Spleen (tissue), 11 donors: Measurements from ENCODE around the gene PHC2. TPM values are rescaled to one million over a fixed set of nuclear protein-coding genes. Genes with fewer than 3 reads are reported as not detected.

Source experiments
- DNase-seq: peaks from one replicate; pipeline ENCODE4 v3.0.0-alpha.2; 2020
- H3K27ac ChIP-seq, 8 donors: fragments of 200-600 bp; sonication (generic) in 7 of 8; 1 replicate in 4 of 8; 2 replicates in 4 of 8; pipeline versions ENCODE4 v1.5.0 to v1.8.0; 2016 to 2021; ENCODE audit warnings: inconsistent platforms in 4 of 8, mild to moderate bottlenecking in 4 of 8, moderate library complexity in 1 of 8
- H3K27me3 ChIP-seq, 7 donors: fragments of 200-600 bp; sonication (generic) in 6 of 7; replicated peaks in 1 of 7; 1 replicate in 4 of 7; 2 replicates in 3 of 7; pipeline versions ENCODE4 v1.5.0 to v1.8.0; 2016 to 2021; ENCODE audit warnings: inconsistent platforms in 3 of 7, mild to moderate bottlenecking in 1 of 7
- H3K36me3 ChIP-seq, 6 donors: fragments of 200-600 bp; sonication (generic) in 5 of 6; 1 replicate in 4 of 6; 2 replicates in 2 of 6; pipeline versions ENCODE4 v1.5.0 to v1.8.0; 2016 to 2021; ENCODE audit warnings: inconsistent platforms in 2 of 6
- H3K4me1 ChIP-seq, 6 donors: fragments of 200-600 bp; sonication (generic) in 5 of 6; 1 replicate in 3 of 6; 2 replicates in 3 of 6; pipeline versions ENCODE4 v1.5.0 to v1.8.0; 2016 to 2021; ENCODE audit warnings: inconsistent platforms in 3 of 6
- H3K4me3 ChIP-seq, 8 donors: fragments of 200-600 bp; sonication (generic) in 7 of 8; 1 replicate in 4 of 8; 2 replicates in 4 of 8; pipeline versions ENCODE4 v1.5.0 to v1.8.0; 2016 to 2021; ENCODE audit warnings: inconsistent platforms in 4 of 8, mild to moderate bottlenecking in 4 of 8, moderate library complexity in 2 of 8
- H3K9me3 ChIP-seq, 8 donors: fragments of 200-600 bp; sonication (generic) in 7 of 8; 1 replicate in 4 of 8; 2 replicates in 4 of 8; pipeline versions ENCODE4 v1.5.0 to v1.8.0; 2016 to 2021; ENCODE audit warnings: inconsistent platforms in 4 of 8
- CTCF ChIP-seq, 11 experiments: fragments of 200-600 bp in 7 of 11; fragments of 450-650 bp in 4 of 11; sonication (generic) in 4 of 11; IDR thresholded peaks in 8 of 11; conservative IDR thresholded peaks in 3 of 11; 1 replicate in 7 of 11; 2 replicates in 4 of 11; pipeline versions ENCODE4 v1.4.0 to v1.8.0; 2016 to 2021; ENCODE audit warnings: antibody characterized with exemption in 11 of 11, inconsistent platforms in 4 of 11, mild to moderate bottlenecking in 1 of 11
- POLR2A ChIP-seq, 3 donors: fragments of 450-650 bp; IDR thresholded peaks; one replicate each; pipeline ENCODE4 v1.5.1; 2017; ENCODE audit warnings: antibody characterized with exemption in 3 of 3, mild to moderate bottlenecking in 1 of 3
- POLR2AphosphoS5 ChIP-seq, 3 donors: sonication (generic); formaldehyde crosslinking; IDR thresholded peaks; one replicate each; pipeline ENCODE4 v1.5.1; 2017; ENCODE audit warnings: antibody characterized with exemption in 3 of 3
- WGBS, 5 donors: extraction: QIAGEN DNeasy Blood & Tissue Kit in 3 of 5; methylation state at CpG; one replicate each; pipeline versions ENCODE4 v1.1.5 to v1.1.7; 2013 to 2018; 5-methylcytosine and 5-hydroxymethylcytosine counted together
- intact Hi-C: fragments of 100-400 bp; cut with DNase I; formaldehyde crosslinking; loops from one replicate; pipeline ENCODE4 v1.15.0; 2023; ENCODE audit warnings: low total_unique reads
- polyA plus RNA-seq, 3 donors: library from polyadenylated mRNA; stranded (reverse); fragments of 200-250 nt; gene quantifications; one replicate each; pipeline ENCODE4 v1.2.1, GENCODE V29; 2013
- total RNA-seq, 7 donors: library from RNA; depleted of rRNA in 3 of 7; stranded (reverse); fragments of >200 nt in 3 of 7; fragmentation: NEBNext Ultra II Directional in 4 of 7; extraction: Animal tissue kit (Norgen Biotek cat#: 25700) in 4 of 7; gene quantifications; one replicate each; pipeline versions ENCODE4 v1.1.0 to v1.2.1, GENCODE V29; 2016 to 2021
- donor health status: healthy with polysubstance abuse.
- donor health status: DM: no; HTN: no; CAD: no; lungs with moderate emphysema.
- donor health status: DM: no; HTN: no; CAD: no.
- donor health status: Bipolar disorder and iron deficiency.
- donor health status: healthy.
- donor health status: DM: no; HTN: no; CAD: no.
- donor health status: DM: yes; HTN: yes; CAD: no.

Gene PHC2
- total and polyA plus RNA-seq, 10 donors: 51.1 to 272 (median 136) TPM

- Histone ChIP-seq H3K27me3 (no peaks in the 10 kb centered on the region), H3K4me1 (peaks cover 0 to 15% (median 4%) of the 10 kb centered on the region in 6 donors), H3K4me3 (no peak overlapping the region), H3K36me3 (peaks cover 0 to 72% (median 17%) of the 10 kb centered on the region in 6 donors), H3K9me3 (peaks cover 0 to 5% (median 0%) of the 10 kb centered on the region in 8 donors), H3K27ac (no peak overlapping the region)
- DNase-seq: peak; percentile 30
- intact Hi-C loops: no loop called here
- TF ChIP-seq POLR2AphosphoS5 (IDR thresholded peaks at IDR 0.05) (peak in 2 of 3 donors; percentile 21 to 39), POLR2A (IDR thresholded peaks at IDR 0.05) (no peak)
- 84 to 92% (median 90%) methylated on average over 16 of the region's 16 CpGs for WGBS, 5 donors
Measured at GRCh38 chr1:33288976-33289857, 141.7 kb downstream of the PHC2 start.

- intact Hi-C loops: no loop called here
- peaks cover 0 to 7% (median 0%) of the 10 kb centered on the region in 6 donors for H3K4me1 ChIP-seq
- H3K36me3 ChIP-seq: peaks cover 0 to 74% (median 24%) of the 10 kb centered on the region in 6 donors
- TF ChIP-seq POLR2AphosphoS5 (IDR thresholded peaks at IDR 0.05): no peak
- no peak for TF ChIP-seq POLR2A (IDR thresholded peaks at IDR 0.05)
- no peak for TF ChIP-seq CTCF (IDR thresholded peaks at IDR 0.05 in 8 of 11, conservative IDR thresholded peaks at IDR 0.05 in 3 of 11)
- H3K9me3 ChIP-seq: peaks cover 0 to 5% (median 0%) of the 10 kb centered on the region in 8 donors
- 85 to 93% (median 87%) methylated on average over 2 of the region's 2 CpGs for WGBS, 5 donors
- H3K27me3 ChIP-seq: no peaks in the 10 kb centered on the region
- H3K27ac ChIP-seq: no peak overlapping the region
- no peak overlapping the region for H3K4me3 ChIP-seq
- no peak for DNase-seq
Measured at GRCh38 chr1:33287317-33287716, 143.6 kb downstream of the PHC2 start.

- WGBS, 5 donors: 84 to 91% (median 88%) methylated on average over 8 of the region's 8 CpGs
- Histone ChIP-seq H3K27me3 (no peaks in the 10 kb centered on the region), H3K4me3 (no peak overlapping the region), H3K4me1 (peaks cover 0 to 7% (median 0%) of the 10 kb centered on the region in 6 donors), H3K36me3 (peaks cover 0 to 81% (median 31%) of the 10 kb centered on the region in 6 donors), H3K9me3 (peaks cover 0 to 5% (median 0%) of the 10 kb centered on the region in 8 donors), H3K27ac (peak overlapping the region in 3 of 8 donors; percentile 0 to 24 (median 4))
- intact Hi-C loops: no loop called here
- peak; percentile 51 for DNase-seq
- TF ChIP-seq POLR2A (IDR thresholded peaks at IDR 0.05): no peak
- TF ChIP-seq CTCF (IDR thresholded peaks at IDR 0.05 in 8 of 11, conservative IDR thresholded peaks at IDR 0.05 in 3 of 11): no peak
- no peak for TF ChIP-seq POLR2AphosphoS5 (IDR thresholded peaks at IDR 0.05)
Measured at GRCh38 chr1:33286451-33287185, 144.3 kb downstream of the PHC2 start.

- Histone ChIP-seq H3K27ac (no peak overlapping the region), H3K9me3 (no peaks in the 10 kb centered on the region), H3K4me1 (peaks cover 0 to 4% (median 0%) of the 10 kb centered on the region in 6 donors), H3K36me3 (peaks cover 0 to 96% (median 46%) of the 10 kb centered on the region in 6 donors), H3K27me3 (no peaks in the 10 kb centered on the region), H3K4me3 (no peak overlapping the region)
- intact Hi-C loops: no loop called here
- no peak for TF ChIP-seq POLR2A (IDR thresholded peaks at IDR 0.05)
- no peak for TF ChIP-seq CTCF (IDR thresholded peaks at IDR 0.05 in 8 of 11, conservative IDR thresholded peaks at IDR 0.05 in 3 of 11)
- no peak for TF ChIP-seq POLR2AphosphoS5 (IDR thresholded peaks at IDR 0.05)
- DNase-seq: no peak
- WGBS, 5 donors: 79 to 88% (median 83%) methylated on average over 6 of the region's 6 CpGs
Measured at GRCh38 chr1:33284049-33284448, 146.8 kb downstream of the PHC2 start.
